Adrenal gland (tissue), 5 donors: ENCODE data around the gene TTC8.

Experiments used
- POLR2A ChIP-seq, 2 donors: fragments of 450-650 bp; IDR thresholded peaks; one replicate each; pipeline ENCODE4 v1.6.1; 2017; ENCODE audit warnings: antibody characterized with exemption in 2 of 2, mild to moderate bottlenecking in 2 of 2, moderate library complexity in 1 of 2
- TF ChIP-seq, protein P1 (sequence below), 6 experiments: fragments of 450-650 bp in 4 of 6; fragments of 200-600 bp in 2 of 6; sonication (generic) in 1 of 6; IDR thresholded peaks; 1 replicate in 5 of 6; 2 replicates in 1 of 6; pipeline versions ENCODE4 v1.5.1 to v1.8.0; 2016 to 2021; ENCODE audit warnings: antibody characterized with exemption in 6 of 6, mild to moderate bottlenecking in 2 of 6, moderate library complexity in 1 of 6
- donor health status: DM: no; HTN: no; CAD: no.

GRCh38 chr14:88825078-88825458 is 617 bp downstream of the TTC8 start:
- TF ChIP-seq, protein P1, sequence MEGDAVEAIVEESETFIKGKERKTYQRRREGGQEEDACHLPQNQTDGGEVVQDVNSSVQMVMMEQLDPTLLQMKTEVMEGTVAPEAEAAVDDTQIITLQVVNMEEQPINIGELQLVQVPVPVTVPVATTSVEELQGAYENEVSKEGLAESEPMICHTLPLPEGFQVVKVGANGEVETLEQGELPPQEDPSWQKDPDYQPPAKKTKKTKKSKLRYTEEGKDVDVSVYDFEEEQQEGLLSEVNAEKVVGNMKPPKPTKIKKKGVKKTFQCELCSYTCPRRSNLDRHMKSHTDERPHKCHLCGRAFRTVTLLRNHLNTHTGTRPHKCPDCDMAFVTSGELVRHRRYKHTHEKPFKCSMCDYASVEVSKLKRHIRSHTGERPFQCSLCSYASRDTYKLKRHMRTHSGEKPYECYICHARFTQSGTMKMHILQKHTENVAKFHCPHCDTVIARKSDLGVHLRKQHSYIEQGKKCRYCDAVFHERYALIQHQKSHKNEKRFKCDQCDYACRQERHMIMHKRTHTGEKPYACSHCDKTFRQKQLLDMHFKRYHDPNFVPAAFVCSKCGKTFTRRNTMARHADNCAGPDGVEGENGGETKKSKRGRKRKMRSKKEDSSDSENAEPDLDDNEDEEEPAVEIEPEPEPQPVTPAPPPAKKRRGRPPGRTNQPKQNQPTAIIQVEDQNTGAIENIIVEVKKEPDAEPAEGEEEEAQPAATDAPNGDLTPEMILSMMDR (IDR thresholded peaks at IDR 0.05): no peak
- no peak for TF ChIP-seq POLR2A (IDR thresholded peaks at IDR 0.05)
